HG03280 (cell line): Measurements from ENCODE around the gene TPCN1.

Source experiments
- ATAC-seq: cut with Tn5 transposase; IDR thresholded peaks from one replicate; pipeline ENCODE4 v1.9.1; 2021; ENCODE audit warnings: mild to moderate bottlenecking, moderate library complexity; ENCODE audit not compliant: unreplicated experiment

Gene TPCN1

GRCh38 chr12:113239811-113240331 lies 18.6 kb downstream of the TPCN1 start:
- ATAC-seq, result peak; percentile 11

- ATAC-seq, result peak; percentile 46
These were observed 19.1 kb downstream of the TPCN1 start for GRCh38 chr12:113240395-113240794.

GRCh38 chr12:113241191-113242025 lies 20.1 kb downstream of the TPCN1 start:
- ATAC-seq, result no peak

GRCh38 chr12:113242026-113242418 lies 20.8 kb downstream of the TPCN1 start:
- ATAC-seq, result no peak

GRCh38 chr12:113242560-113242959 lies 21.3 kb downstream of the TPCN1 start:
- no peak for ATAC-seq

- no peak for ATAC-seq
These were observed 22.8 kb downstream of the TPCN1 start for GRCh38 chr12:113244047-113244460.

GRCh38 chr12:113244478-113244958 lies 23.3 kb downstream of the TPCN1 start:
- ATAC-seq, result no peak

GRCh38 chr12:113245695-113246477 lies 24.6 kb downstream of the TPCN1 start:
- ATAC-seq, result no peak

GRCh38 chr12:113246478-113247122 lies 25.3 kb downstream of the TPCN1 start:
- no peak for ATAC-seq

- ATAC-seq, result no peak
These were observed 26.1 kb downstream of the TPCN1 start for GRCh38 chr12:113247123-113248050.

- no peak for ATAC-seq
These were observed 27.0 kb downstream of the TPCN1 start for GRCh38 chr12:113248051-113248825.

- no peak for ATAC-seq
These were observed 27.7 kb downstream of the TPCN1 start for GRCh38 chr12:113248842-113249435.

- ATAC-seq, result no peak
These were observed 28.3 kb downstream of the TPCN1 start for GRCh38 chr12:113249546-113249945.

GRCh38 chr12:113250045-113250444 lies 28.8 kb downstream of the TPCN1 start:
- ATAC-seq, result no peak

- no peak for ATAC-seq
These were observed 30.3 kb downstream of the TPCN1 start for GRCh38 chr12:113251404-113252070.

GRCh38 chr12:113252494-113252893 lies 31.2 kb downstream of the TPCN1 start:
- ATAC-seq, result no peak

GRCh38 chr12:113253532-113254285 lies 32.4 kb downstream of the TPCN1 start:
- no peak for ATAC-seq

- ATAC-seq, result no peak
These were observed 33.0 kb downstream of the TPCN1 start for GRCh38 chr12:113254298-113254697.
